H1 (cell line): ENCODE results near the gene GRK6.

Source experiments
- CTCF ChIP-seq, 3 experiments: IDR thresholded peaks; 1 replicate in 2 of 3; 2 replicates in 1 of 3; pipeline versions ENCODE4 v1.5.1 to v1.6.1; 2011; ENCODE audit warnings: low read length in 3 of 3, mild to moderate bottlenecking in 3 of 3, inconsistent platforms in 2 of 3, low read depth in 1 of 3, moderate library complexity in 1 of 3; ENCODE audit not compliant: insufficient read depth in 1 of 3; ENCODE audit errors: control extremely low read depth in 1 of 3
- EZH2 ChIP-seq: fragments of 200-600 bp; sonication (generic); IDR thresholded peaks from 2 replicates; pipeline ENCODE4 v1.7.1; 2012; ENCODE audit warnings: low read depth, mild to moderate bottlenecking, moderate library complexity, low read length, inconsistent platforms; ENCODE audit not compliant: severe bottlenecking
- USF2 ChIP-seq: IDR thresholded peaks from 2 replicates; pipeline ENCODE4 v1.6.1; 2011; ENCODE audit warnings: low read length, improper control_type of control experiment

- TF ChIP-seq CTCF (IDR thresholded peaks at IDR 0.05; ENCODE audit: control extremely low read depth in 1 of 3, insufficient read depth in 1 of 3, low read depth in 1 of 3, low read length in 3 of 3) (no peak), USF2 (no peak), EZH2 (no peak)
Observed at GRCh38 chr5:177474002-177474476, 47.6 kb downstream of the GRK6 start.
